Measurements from ENCODE around the gene AZIN2.

DNA sequence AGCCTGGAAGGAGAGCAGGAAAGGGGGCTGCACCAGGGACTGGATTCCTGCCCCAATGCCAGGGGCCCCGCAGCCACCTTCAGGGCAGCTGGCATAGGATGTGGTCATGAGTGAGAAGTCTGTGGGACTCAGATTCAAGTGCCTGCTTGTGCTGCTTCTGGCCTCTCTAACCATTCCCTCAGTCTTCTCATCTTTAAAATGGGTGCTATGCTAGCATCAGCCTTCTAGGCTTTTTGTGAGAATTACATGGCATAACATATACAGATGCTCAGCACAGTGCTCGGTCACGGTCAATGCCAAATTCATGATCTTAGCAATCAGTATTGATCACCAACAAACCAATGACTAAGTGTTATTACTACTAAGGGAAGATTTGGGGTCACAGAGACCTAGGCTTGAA, 77.4 kb downstream of the AZIN2 start:
- TF ChIP-seq EZH2 (IDR thresholded peaks at IDR 0.05; ENCODE audit: insufficient read depth, poor library complexity, severe bottlenecking): no peak
- TF ChIP-seq EZH2phosphoT487 (IDR thresholded peaks at IDR 0.05; ENCODE audit: insufficient read depth, low read depth): no peak
